Natural killer cell (primary cell): ENCODE data around the gene STMN1. TPM values are rescaled to one million over a fixed set of nuclear protein-coding genes. Genes with fewer than 3 reads are reported as not detected.

Experiments
- ATAC-seq, 3 donors: fragments of 150-1000 bp in 2 of 3; fragments of 200-7000 bp in 1 of 3; cut with Tn5 transposase; 1 replicate in 1 of 3; 2 replicates in 2 of 3; pipeline ENCODE4 v1.10.0; 2021; ENCODE audit warnings: mild to moderate bottlenecking in 2 of 3, moderate library complexity in 2 of 3
- DNase-seq, 2 donors: peaks; one replicate each; pipeline versions ENCODE4 v3.0.0 to v3.0.0-alpha.2; 2013 to 2021; ENCODE audit warnings: mixed read lengths in 1 of 2
- H3K27ac ChIP-seq: one replicate; pipeline ENCODE4 v1.5.1; 2013; ENCODE audit warnings: mild to moderate bottlenecking, low read length
- H3K27me3 ChIP-seq: one replicate; pipeline ENCODE4 v1.6.1; 2013; ENCODE audit warnings: low read length; ENCODE audit not compliant: control insufficient read depth, insufficient read depth
- H3K36me3 ChIP-seq: one replicate; pipeline ENCODE4 v1.6.1; 2013; ENCODE audit warnings: low read length; ENCODE audit not compliant: control insufficient read depth, insufficient read depth
- H3K4me1 ChIP-seq: one replicate; pipeline ENCODE4 v1.6.1; 2013; ENCODE audit warnings: low read length; ENCODE audit not compliant: control insufficient read depth, insufficient read depth
- H3K4me3 ChIP-seq: one replicate; pipeline ENCODE4 v1.5.1; 2013; ENCODE audit warnings: low read length
- H3K9me3 ChIP-seq: one replicate; pipeline ENCODE4 v1.6.1; 2013; ENCODE audit warnings: low read length; ENCODE audit not compliant: control insufficient read depth, insufficient read depth
- H3K27ac Mint-ChIP-seq, 2 donors: one replicate each; pipeline ENCODE4 v1.8.0; 2022; ENCODE audit warnings: mild to moderate bottlenecking in 2 of 2, mixed read lengths in 2 of 2, moderate library complexity in 1 of 2
- H3K27me3 Mint-ChIP-seq, 2 donors: one replicate each; pipeline ENCODE4 v1.8.0; 2022; ENCODE audit warnings: low read depth in 2 of 2, mixed read lengths in 2 of 2
- H3K36me3 Mint-ChIP-seq: one replicate; pipeline ENCODE4 v1.8.0; 2022; ENCODE audit warnings: mixed read lengths
- H3K4me1 Mint-ChIP-seq, 2 donors: one replicate each; pipeline ENCODE4 v1.8.0; 2022; ENCODE audit warnings: mixed read lengths in 2 of 2
- H3K4me3 Mint-ChIP-seq: one replicate; pipeline ENCODE4 v1.8.0; 2022; ENCODE audit warnings: mild to moderate bottlenecking, moderate library complexity, mixed read lengths
- H3K9me3 Mint-ChIP-seq, 2 donors: one replicate each; pipeline ENCODE4 v1.8.0; 2022; ENCODE audit warnings: mixed read lengths in 2 of 2
- CTCF ChIP-seq: fragments of 200-600 bp; IDR thresholded peaks from one replicate; pipeline ENCODE4 v1.8.0; 2022; ENCODE audit warnings: antibody characterized with exemption
- WGBS: methylation state at CpG from one replicate; pipeline ENCODE4 v1.1.7; 2013; ENCODE audit warnings: missing lambda C conversion rate; ENCODE audit not compliant: insufficient coverage; 5-methylcytosine and 5-hydroxymethylcytosine counted together
- intact Hi-C: fragments of 100-400 bp; cut with micrococcal nuclease; formaldehyde crosslinking; loops from one replicate; pipeline ENCODE4 v1.14.2; 2022
- total RNA-seq, 4 donors: library from RNA; stranded (reverse); fragments of 120-200 nt in 1 of 4; gene quantifications; one replicate each; pipeline versions ENCODE4 v1.2.3 to v1.2.4, GENCODE V29; 2013 to 2022

Gene STMN1
- total RNA-seq, 3 donors from 2014 or later (not counting 1 experiment from before 2014, with no cell fraction given), result 26.6 to 41.0 (median 35.2) TPM

- WGBS, result 100% methylated on average over 1 of the region's 1 CpG
- H3K36me3 ChIP-seq, result no peaks in the 10 kb centered on the region
- no peak overlapping the region for H3K27ac ChIP-seq
- H3K9me3 ChIP-seq, result no peaks in the 10 kb centered on the region
- H3K9me3 Mint-ChIP-seq, result no peaks in the 10 kb centered on the region
- DNase-seq (no peak), ATAC-seq (no peak)
- no peak overlapping the region for H3K4me3 Mint-ChIP-seq
- H3K4me1 ChIP-seq, result peaks cover 7% of the 10 kb centered on the region
- H3K27me3 ChIP-seq, result no peaks in the 10 kb centered on the region
- intact Hi-C loops, result no loop called here
- H3K36me3 Mint-ChIP-seq, result no peaks in the 10 kb centered on the region
- peaks cover 17 to 23% of the 10 kb centered on the region in 2 donors for H3K4me1 Mint-ChIP-seq
- H3K4me3 ChIP-seq, result no peak overlapping the region
- H3K27ac Mint-ChIP-seq, result no peak overlapping the region
- TF ChIP-seq CTCF, result no peak
- H3K27me3 Mint-ChIP-seq, result no peaks in the 10 kb centered on the region
Measured at GRCh38 chr1:25908161-25908560, 1.9 kb upstream of the STMN1 start.

- Mint-ChIP-seq H3K27ac (peak overlapping the region; percentile 74 to 89), H3K36me3 (no peaks in the 10 kb centered on the region), H3K27me3 (no peaks in the 10 kb centered on the region), H3K4me1 (peaks cover 17 to 23% of the 10 kb centered on the region in 2 donors), H3K4me3 (peak overlapping the region; percentile 83), H3K9me3 (no peaks in the 10 kb centered on the region)
- H3K4me3 ChIP-seq, result no peak overlapping the region
- H3K27ac ChIP-seq, result no peak overlapping the region
- H3K9me3 ChIP-seq, result no peaks in the 10 kb centered on the region
- DNase-seq (no peak), ATAC-seq (no peak)
- 93% methylated on average over 6 of the region's 6 CpGs for WGBS
- H3K36me3 ChIP-seq, result no peaks in the 10 kb centered on the region
- peaks cover 7% of the 10 kb centered on the region for H3K4me1 ChIP-seq
- TF ChIP-seq CTCF, result no peak
- H3K27me3 ChIP-seq, result no peaks in the 10 kb centered on the region
- intact Hi-C loops, result no loop called here
Measured at GRCh38 chr1:25907601-25908000, 1.4 kb upstream of the STMN1 start.

DNA sequence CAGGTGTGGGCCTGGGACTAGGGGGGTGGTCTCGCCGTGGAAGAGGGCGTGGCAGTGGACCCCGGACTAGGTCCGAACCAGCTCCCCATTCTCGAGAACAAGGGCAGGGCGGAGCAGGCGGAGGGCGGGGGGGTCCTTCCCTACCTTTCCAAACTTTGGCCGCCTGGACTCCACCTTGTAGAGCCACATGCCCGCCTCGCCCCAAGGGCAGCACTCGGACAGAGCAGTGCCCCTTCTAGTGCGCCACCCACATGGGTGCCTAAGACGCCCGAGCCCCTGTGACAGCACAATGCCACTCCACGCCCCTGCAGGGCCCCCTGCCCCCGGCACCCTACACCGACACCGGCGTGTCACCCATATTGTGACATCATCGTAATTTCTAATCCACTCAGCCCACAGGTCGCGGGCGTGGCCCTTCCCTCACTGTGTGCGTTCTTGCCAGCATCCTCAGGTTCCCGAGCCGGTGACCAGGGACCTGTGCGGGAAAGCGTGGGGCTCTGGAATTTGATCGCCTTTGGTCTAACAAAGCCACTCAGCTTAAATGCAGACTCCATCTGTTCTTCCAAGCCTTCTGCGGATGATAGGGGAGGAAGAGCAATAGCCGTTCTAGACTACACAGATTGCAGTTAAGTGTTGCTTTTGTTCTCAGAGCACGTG lies 553 bp upstream of the STMN1 start:
- intact Hi-C loops, result no loop called here

More for the DNA sequence above, 553 bp upstream of the STMN1 start:
- H3K4me1 ChIP-seq, result peaks cover 7% of the 10 kb centered on the region
- no peaks in the 10 kb centered on the region for H3K9me3 ChIP-seq
- H3K27me3 Mint-ChIP-seq, result no peaks in the 10 kb centered on the region
- H3K4me3 ChIP-seq, result peak overlapping the region; percentile 53
- no peaks in the 10 kb centered on the region for H3K27me3 ChIP-seq
- H3K4me3 Mint-ChIP-seq, result peak overlapping the region; percentile 83
- ATAC-seq (peak in 1 of 3 donors; percentile 6), DNase-seq (peak in 1 of 2 donors; percentile 63)
- peak overlapping the region; percentile 43 for H3K27ac ChIP-seq
- WGBS, result 25% methylated on average over 34 of the region's 34 CpGs
- peaks cover 17 to 23% of the 10 kb centered on the region in 2 donors for H3K4me1 Mint-ChIP-seq
- no peaks in the 10 kb centered on the region for H3K36me3 Mint-ChIP-seq
- no peak for TF ChIP-seq CTCF
- no peaks in the 10 kb centered on the region for H3K9me3 Mint-ChIP-seq
- H3K27ac Mint-ChIP-seq, result peak overlapping the region; percentile 74 to 89
- H3K36me3 ChIP-seq, result no peaks in the 10 kb centered on the region
